GM20431 (cell line): ENCODE results near the gene TACC2.

Experiments used
- in situ Hi-C: fragments of 300-500 bp; cut with MseI, MboI; formaldehyde crosslinking; loops from one replicate; pipeline ENCODE4 v1.15.0; 2020; ENCODE audit warnings: low sequenced_read_pairs; ENCODE audit not compliant: unreplicated experiment

TACC2 gene

DNA sequence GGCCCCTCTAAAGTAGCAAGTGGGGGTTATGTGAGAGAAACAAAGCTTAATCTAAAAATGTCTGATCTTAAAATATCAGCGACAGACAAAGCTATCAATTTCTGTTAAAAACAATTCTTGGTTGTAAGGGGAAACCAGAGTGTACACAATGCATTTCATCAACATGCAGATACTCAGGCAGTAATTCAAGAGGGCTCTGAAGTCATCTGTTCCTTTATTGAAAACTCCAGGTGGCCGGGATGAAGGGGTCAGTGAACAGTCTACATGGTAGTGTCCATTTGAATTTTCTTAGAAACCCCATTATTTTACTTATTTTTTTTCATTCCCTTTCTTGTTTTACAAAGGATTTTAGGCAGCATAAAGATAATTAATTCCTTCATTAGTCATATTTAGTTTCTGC is 245.5 kb downstream of the TACC2 start:
- in situ Hi-C loops: no loop called here

DNA sequence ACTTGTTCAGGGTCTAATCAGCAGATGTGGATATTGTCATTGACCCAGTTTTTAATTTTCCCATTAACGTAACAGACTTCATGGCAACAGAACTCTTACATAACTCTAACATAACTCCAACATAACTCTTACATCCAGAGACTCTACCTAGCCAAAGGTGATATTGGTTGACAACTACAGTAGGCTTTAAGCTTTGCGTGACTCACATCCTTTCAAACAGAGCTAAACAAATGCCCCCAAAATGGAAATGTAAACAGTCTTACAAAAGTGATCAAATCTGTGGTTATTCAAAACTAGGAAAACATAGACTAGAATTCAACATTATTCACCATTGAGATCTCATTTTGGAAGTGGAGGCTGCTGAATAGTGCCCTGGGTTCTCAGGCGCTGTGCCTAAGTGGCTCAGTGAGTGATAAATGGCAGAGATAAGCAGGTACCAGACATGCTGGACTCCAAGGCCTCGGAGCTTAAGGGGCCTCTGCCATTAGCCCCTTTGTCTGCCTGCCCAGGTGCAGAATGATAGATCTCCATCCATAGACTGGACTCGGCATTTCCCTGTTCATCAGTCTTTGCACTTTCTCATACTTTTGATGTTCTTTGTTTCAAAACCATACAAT is 247.8 kb downstream of the TACC2 start:
- in situ Hi-C loops: no loop called here

DNA sequence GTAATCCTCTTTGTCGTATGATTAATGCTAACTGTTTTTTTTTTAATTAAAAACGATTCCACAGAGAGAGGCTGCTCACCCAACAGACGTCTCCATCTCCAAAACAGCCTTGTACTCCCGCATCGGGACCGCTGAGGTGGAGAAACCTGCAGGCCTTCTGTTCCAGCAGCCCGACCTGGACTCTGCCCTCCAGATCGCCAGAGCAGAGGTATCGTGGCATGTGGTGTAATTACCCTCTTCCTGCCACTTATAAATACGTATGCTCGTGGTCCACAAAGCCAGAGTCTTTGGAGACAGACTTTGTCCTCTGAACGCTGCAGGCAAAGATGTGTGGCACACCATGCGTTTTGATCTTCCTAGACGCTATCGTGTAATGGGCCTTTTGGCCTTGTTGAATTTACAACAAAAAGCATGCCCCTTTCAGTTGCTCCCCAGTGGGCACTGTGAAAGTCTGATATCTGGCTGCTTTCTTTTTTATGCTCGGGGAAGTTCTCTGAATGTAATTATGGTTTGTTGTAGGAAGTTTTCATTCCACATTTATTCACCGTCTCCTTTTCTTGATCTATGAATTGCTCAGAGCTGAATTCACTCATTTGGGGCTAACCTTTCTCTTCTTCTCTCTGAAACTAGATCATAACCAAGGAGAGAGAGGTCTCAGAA is 248.5 kb downstream of the TACC2 start:
- in situ Hi-C loops: no loop called here

DNA sequence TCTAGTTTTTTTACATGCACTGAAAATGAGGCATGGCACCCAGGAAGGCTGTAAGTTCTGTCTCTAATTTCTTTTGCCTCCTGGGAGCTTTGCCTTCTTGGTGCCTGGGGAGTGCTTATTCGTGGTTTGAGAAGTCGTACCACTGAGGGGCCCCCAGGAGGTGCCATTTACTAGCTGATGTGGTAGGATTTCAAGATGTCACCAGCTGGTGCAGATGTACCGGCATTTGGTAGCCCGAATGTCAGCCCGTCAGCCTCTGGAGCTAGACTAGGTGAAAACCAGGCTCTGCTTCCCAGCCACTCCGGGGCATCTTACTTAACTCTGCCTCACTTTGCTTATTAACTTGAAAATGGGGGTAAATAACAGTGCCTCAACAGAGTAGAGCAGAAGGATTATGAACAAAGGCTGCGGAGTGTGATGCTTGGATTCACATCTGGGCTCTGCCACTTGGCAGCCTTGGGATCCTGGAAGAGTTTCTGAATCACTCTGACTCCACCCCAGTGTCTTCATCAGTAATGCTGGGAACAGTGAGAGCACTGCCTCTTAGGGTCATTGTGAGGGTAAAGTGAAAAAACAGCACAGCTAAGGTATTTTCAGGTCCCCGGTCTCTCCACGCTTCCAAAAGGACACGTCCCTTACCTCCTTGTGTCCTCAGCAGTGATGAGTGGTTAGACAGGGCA is 250.8 kb downstream of the TACC2 start:
- in situ Hi-C loops: no loop called here

DNA sequence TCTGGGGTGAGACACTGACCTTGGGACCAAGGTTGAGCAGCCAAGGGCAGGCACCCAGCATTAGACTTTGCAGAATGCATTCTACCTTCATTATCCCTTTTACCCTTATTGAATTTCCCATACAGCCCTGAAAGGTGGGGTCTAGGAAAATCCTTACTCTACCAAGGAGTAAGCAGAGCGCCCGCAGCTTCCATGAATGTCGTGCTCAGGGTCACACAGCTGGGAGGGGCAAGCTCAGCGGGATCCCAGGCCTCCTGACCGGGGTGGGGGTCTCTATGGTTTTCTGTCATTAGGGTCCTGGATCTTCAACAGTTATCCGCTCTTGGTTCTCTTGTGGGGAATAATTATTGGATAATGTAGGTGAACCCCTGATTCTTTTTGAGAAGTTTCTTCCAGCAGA is 251.4 kb downstream of the TACC2 start:
- in situ Hi-C loops: no loop called here

DNA sequence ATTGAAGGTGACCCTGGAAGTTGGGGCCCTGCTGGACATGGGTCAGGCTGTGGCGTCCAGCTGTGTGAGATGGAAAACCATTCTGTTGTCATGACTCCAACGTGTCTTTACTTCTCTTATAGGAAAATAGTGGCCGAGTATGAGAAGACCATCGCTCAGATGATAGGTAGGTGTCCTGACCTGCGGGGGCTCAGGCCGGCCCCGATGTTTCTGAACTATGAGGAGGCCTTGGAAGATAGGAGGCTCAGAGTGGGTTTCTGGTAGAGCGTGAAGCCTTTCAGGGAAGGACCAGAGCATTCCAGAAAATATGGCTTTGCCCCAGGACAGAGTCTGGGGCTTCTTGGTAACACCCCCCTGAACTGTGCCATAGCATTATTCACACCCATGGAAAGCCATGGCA is 252.9 kb downstream of the TACC2 start:
- in situ Hi-C loops: no loop called here

DNA sequence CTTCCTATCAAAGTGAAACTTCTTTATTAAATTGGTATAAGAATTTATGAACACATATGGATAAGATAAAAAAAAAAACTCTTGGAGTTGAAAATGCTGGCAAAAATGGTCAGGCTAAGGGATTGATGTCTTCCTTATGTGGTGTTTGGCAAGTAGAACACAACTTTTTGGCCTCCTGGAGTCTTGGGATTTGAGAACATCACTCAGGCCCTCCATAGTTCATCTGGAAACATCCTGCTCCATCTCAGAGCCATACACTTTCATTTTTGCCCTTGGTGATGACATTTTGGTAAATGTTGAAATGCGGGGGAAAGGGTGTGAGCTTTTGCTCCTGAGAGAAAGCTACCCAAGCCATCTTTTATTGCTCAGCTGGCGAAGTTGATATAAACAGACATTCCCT is 254.6 kb downstream of the TACC2 start:
- in situ Hi-C loops: no loop called here

DNA sequence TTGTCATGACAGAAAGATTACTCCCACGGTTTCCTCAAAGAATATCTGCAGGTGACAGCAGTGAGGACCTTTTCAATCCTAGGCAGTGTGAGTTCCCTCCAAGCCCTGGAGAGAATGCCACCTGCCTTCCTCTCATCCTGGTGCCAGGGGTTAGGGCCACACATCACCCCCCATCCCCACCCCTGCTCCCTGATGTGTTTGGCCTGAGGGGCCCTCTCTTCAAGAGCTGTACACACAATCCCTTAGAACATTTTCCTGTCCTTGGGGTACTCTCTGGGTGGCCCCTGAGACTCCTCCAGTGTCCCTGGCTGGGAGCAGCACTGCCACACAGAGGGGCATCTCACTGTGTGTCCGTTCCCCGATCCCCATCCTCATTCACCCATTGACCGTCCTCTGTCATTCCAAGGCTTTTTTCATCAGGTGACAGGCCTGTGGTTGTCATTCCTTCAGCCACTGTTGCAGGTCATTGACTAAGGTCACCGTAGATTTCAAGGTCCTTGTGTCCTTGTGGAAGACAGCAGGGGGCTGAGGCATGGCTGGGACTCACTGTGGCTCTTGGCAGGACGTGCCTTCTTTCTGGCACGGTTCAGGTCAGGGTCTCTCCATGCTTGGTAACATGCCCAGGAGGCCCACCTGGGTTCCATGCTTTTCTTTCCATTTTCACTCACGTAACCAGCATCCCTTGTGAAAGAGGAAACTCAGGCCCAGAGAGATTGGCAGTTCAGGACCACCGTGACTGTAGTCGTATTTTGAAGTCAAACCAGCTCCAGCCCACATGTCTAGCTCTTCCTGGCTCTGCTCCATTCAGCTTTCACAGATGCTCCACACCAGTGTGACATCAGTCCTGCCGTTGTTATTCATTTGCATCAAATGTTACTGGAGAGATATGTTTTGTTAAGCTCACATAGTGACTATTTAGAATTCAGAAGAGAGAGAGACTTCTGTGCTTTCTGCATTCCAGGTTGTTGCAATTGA is 255.3 kb downstream of the TACC2 start:
- in situ Hi-C loops: no loop called here

DNA sequence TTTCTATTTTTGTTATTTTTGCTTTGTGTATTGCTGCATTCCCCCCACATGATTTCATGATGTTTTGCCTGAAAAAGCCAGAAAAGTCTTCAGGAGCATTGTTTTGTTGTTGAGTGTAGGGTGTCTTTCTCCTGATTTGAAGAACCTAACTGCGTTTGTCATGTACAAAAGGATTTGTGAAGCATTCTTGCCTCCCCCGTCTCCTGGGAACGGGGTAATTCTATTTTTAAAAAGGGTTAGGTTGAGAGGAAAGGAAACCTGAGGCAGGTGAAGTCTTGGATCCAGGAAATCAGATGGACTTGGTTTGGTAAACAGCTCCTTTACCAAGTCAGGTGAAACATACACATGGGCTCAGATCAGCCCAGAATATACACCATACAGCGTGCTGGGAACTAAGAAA is 256.2 kb downstream of the TACC2 start:
- in situ Hi-C loops: no loop called here

DNA sequence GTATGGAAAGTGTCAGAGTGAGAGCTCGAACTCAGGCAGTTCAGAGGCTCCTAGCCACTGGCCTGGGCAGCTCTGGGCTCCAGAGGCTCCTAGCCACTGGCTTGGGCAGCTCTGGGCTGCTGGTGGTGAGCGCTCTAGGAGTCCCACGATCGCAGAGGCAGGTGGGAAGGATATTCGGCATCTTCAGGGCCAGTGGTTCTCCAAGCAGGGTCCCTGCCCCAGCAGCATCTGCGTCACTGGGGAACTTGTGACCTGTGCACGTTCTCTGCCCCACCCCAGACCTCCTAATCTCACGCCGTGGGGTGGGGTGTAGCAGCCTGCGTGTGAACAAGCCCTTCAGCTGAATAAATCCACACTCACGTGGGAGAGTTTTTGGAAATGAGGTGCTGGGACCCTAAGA is 256.9 kb downstream of the TACC2 start:
- in situ Hi-C loops: no loop called here

DNA sequence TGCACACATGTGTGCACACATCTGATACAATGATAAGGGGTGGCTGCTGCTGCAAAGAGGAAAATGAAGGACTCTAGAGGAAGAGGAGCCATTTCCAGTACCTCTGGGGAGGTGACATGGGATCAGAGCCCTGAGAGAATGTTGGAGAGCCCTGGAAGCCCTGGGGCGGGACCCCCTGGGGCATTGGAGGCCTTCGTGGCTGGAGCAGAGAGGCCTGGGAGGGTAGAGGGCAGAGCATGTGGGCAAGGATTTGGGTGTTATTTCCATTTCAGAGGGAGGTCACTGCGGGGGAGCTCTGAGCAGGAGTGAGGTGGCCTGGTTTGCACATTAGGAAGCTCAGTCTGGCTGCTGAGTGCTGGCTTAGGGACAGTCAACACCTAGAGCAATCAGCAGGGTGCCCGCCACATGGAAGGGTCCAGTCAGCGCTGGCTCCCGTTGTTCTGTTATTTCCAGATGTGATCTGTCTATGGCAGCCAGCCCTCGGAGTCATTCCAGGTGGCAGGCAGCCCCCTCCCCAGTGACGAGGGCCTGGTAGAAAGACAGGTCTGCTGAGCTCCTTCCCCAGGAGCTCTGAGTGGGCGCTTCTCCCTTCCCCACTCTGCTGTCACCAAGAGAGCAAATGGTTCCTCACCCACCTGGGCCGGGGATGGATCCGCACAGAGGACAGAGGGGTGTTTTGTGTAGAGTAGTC is 258.0 kb downstream of the TACC2 start:
- in situ Hi-C loops: no loop called here

DNA sequence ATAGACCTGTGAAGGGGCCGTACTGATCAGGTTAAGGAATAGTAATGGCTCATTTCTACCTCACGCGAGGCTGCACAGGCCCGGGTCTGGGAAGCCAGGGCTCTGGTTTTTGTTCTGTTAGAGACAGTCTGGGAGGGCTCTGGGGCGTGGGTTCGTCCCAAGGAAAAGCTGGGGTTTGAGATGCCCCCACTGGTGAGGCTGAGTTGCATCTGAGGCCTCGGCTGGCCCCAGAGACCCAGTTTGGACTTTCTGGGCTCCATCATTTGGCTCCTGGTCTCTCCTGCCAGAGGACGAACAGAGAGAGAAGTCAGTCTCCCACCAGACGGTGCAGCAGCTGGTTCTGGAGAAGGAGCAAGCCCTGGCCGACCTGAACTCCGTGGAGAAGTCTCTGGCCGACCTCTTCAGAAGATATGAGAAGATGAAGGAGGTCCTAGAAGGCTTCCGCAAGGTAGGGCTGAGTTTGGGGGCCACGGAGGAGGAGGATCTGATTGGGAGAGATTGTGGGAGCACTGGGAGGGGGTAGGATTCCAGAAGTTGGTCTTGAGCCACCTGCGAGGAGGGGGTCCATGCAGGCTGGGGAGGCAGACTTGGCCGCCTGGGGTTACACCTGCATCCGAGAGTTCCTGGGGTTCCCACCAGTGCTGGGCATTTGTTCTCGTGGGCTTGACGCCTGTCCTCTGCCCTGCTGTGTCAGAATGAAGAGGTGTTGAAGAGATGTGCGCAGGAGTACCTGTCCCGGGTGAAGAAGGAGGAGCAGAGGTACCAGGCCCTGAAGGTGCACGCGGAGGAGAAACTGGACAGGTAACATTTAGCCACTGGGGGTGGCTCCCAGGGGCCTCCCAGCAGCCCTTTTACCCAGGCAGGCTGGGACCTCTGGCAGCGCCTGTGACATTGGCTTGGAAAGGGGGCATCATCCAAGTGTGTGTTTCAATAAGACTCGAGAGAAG is 259.7 kb downstream of the TACC2 start:
- in situ Hi-C loops: no loop called here

DNA sequence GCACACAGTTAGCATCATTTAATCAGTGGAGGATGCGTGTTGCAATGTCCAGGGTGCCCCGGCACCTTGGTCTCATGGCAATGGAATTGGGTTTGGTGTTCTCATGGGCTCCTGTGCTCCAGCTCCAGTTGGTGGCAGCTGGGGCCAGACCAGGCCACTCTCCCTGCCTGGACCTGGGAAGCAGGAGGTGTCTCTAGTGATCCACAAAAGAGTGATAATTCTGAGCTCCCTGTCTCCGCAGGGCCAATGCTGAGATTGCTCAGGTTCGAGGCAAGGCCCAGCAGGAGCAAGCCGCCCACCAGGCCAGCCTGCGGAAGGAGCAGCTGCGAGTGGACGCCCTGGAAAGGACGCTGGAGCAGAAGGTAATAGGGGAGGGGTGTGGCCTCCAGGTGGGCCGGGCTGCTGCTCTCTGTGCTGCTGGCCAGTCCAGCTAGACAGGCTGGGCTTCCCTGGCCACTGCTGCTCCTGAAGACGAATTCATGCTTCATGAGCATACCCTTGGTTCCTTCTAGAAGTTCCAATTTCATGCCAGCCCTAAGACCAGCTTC is 260.4 kb downstream of the TACC2 start:
- in situ Hi-C loops: no loop called here

DNA sequence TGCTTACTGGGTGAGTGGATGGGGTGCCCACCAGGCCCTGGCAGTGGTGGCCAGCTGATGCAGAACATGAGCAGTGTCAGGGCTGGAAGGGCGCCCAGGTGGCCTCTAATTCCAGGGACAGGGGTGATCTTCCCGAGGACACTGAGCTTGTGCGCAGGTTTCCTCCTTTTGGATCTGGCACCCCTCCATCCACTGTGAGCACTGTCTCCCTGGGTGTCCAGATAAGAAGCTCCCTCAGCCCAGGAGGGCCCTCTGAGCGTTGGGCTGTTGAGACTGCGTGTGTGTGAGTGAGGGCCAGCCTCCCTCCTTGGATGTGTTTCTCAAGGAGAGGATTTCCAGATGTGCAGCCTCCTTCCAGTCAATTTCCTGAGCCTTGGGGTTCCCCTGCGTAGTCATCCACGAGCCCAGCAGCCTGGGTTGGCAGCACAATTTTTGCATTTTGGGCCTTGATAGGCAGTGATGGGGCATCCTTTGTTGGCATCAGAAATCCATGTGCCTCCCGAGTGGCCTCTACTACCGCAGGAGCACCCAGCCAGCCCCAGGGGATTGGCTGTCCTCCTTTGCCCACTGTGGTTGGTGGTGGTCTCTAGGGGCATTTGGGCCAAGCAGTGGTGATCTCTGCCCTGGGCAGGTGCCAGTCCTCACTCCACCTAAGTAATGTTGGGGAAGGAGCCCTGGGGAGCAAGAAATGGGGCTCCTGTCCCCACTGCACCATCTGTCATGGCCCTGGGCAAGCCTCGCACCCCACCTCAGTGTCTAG is 261.2 kb downstream of the TACC2 start:
- in situ Hi-C loops: no loop called here

DNA sequence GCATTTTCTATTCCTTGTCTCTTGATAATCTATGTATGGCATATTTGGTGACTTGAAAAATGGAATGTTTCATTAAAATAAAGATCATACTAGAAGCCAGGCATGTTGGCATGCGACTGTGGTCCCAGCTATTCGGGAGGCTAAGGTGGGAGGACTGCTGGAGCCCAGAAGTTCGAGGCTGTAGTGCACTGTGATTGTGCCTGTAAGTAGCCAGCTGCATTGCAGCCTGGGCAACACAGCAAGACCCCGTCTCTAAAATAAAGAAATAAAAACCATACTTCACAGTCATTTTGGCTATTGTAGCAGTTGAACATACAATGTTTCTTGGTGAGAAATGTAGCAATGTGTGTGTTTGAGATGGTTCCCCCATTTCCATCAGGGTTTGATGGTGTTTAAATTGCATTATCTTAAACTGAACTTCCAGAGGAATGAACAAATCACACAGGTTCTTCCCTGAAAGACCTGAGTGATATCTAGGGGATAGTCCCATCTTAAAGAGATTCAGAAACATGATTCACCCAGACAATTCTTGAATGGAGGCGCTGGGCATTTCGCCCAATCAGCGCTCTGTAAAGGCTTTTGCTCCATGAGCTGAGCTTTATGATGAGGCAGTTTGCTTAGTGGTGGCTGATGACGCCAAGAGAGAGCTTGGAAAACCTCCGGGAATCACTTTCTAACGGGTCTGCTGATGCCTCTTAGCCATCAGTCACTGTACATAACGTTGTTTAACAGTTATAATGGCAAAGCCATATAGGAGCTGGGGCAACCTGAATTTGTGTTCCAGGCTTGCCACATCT is 262.7 kb downstream of the TACC2 start:
- in situ Hi-C loops: no loop called here

DNA sequence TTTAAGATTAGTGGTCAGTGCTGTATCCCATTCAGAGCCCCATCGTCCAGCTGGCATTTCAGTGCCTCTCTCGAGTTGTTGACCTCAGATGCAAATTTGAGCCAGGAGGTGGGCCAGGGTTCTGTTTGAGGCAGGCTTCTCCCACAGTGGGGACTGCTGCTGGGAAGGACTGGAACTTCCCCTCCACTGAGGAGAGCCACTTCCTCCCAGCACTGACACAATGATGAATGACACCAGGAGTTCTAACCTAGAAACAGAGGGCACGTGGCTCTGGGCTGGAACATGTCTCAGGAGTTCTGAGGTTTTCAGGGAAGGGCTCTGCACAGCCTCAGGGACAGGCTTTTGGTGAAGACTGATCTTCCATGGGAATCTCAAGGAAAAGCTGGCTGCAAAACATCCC is 263.8 kb downstream of the TACC2 start:
- in situ Hi-C loops: no loop called here

DNA sequence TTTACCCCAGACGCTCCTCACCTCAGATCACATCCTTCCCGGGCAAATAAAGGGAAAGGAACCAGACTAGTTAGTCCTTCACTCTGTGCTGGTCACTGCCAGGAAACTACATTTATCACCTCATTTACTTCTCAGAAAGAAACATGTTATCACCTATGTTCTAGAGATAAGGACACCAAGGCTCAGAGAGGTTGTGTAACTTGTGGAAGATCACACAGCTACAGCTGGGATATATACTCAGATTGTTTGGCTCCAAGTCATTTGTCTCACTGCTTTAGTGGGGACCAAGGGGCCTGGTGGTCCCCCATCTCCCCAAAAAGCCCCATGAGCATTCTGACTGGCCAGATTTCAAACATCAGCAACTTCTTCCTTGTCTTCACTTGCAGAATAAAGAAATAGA is 264.6 kb downstream of the TACC2 start:
- in situ Hi-C loops: no loop called here
